WTC11 (cell line): ENCODE measurements around the gene C22orf42. TPM values are rescaled to one million over a fixed set of nuclear protein-coding genes. Genes with fewer than 3 reads are reported as not detected.

Source experiments
- ATAC-seq: fragments of 200-7000 bp; cut with Tn5 transposase; 2 replicates; pipeline ENCODE4 v1.10.0; 2021; ENCODE audit warnings: mild to moderate bottlenecking, moderate library complexity
- CTCF ChIA-PET: fragments of 300-600 bp; sonication (Branson Sonifier 250); formaldehyde crosslinking; loops from one replicate; lab custom pipeline; 2021; ENCODE audit warnings: antibody characterized with exemption; lab: Charles Lee
- POLR2A ChIA-PET: fragments of 350-600 bp; sonication (Branson Sonifier 250); formaldehyde crosslinking; loops from one replicate; lab custom pipeline; 2021; ENCODE audit warnings: antibody characterized with exemption; lab: Charles Lee
- DNase-seq: peaks from one replicate; pipeline ENCODE4 v3.0.0; 2021; ENCODE audit warnings: low spot score
- H3K27ac Mint-ChIP-seq: 2 replicates; pipeline ENCODE4 v1.8.0; 2021; ENCODE audit warnings: mixed read lengths
- H3K27me3 Mint-ChIP-seq: 2 replicates; pipeline ENCODE4 v1.8.0; 2021; ENCODE audit warnings: low read depth, mild to moderate bottlenecking, moderate library complexity, mixed read lengths
- H3K36me3 Mint-ChIP-seq: 2 replicates; pipeline ENCODE4 v1.8.0; 2021; ENCODE audit warnings: mixed read lengths
- H3K4me1 Mint-ChIP-seq: 2 replicates; pipeline ENCODE4 v1.8.0; 2022; ENCODE audit warnings: mixed read lengths
- H3K4me3 Mint-ChIP-seq: 2 replicates; pipeline ENCODE4 v1.8.0; 2021; ENCODE audit warnings: mild to moderate bottlenecking, moderate library complexity, mixed read lengths
- H3K9me3 Mint-ChIP-seq: 2 replicates; pipeline ENCODE4 v1.8.0; 2021; ENCODE audit warnings: mixed read lengths
- ARID4B ChIP-seq: sonication (generic); formaldehyde crosslinking; IDR thresholded peaks from 2 replicates; pipeline ENCODE4 v1.8.0; 2023; ENCODE audit warnings: missing genetic modification reagents, mild to moderate bottlenecking, borderline replicate concordance
- ATF1 ChIP-seq: sonication (generic); formaldehyde crosslinking; IDR thresholded peaks from 2 replicates; pipeline ENCODE4 v1.8.1; 2023; ENCODE audit warnings: mild to moderate bottlenecking, moderate library complexity, missing genetic modification reagents
- ATF2 ChIP-seq: sonication (generic); formaldehyde crosslinking; IDR thresholded peaks from 2 replicates; pipeline ENCODE4 v1.8.1; 2022; ENCODE audit warnings: low read depth, missing genetic modification reagents, borderline replicate concordance
- ATF3 ChIP-seq: sonication (generic); formaldehyde crosslinking; conservative IDR thresholded peaks from 2 replicates; pipeline ENCODE4 v1.8.1; 2022; ENCODE audit warnings: mild to moderate bottlenecking, missing genetic modification reagents
- ATF6 ChIP-seq: sonication (generic); formaldehyde crosslinking; IDR thresholded peaks from 2 replicates; pipeline ENCODE4 v1.8.1; 2023; ENCODE audit warnings: mild to moderate bottlenecking, missing genetic modification reagents
- E2F5 ChIP-seq: sonication (generic); formaldehyde crosslinking; IDR thresholded peaks from 2 replicates; pipeline ENCODE4 v1.8.1; 2022; ENCODE audit warnings: mild to moderate bottlenecking, moderate library complexity, missing genetic modification reagents
- MXD4 ChIP-seq: fragments of 250-450 bp; sonication (Bioruptor Pico); IDR thresholded peaks from 2 replicates; pipeline ENCODE4 v1.8.0; 2021; ENCODE audit warnings: mild to moderate bottlenecking, moderate library complexity, borderline replicate concordance
- NFYB ChIP-seq: sonication (generic); formaldehyde crosslinking; conservative IDR thresholded peaks from 2 replicates; pipeline ENCODE4 v1.8.0; 2022; ENCODE audit warnings: low read depth, missing genetic modification reagents
- STAT6 ChIP-seq: sonication (generic); formaldehyde crosslinking; conservative IDR thresholded peaks from 2 replicates; pipeline ENCODE4 v1.8.1; 2023; ENCODE audit warnings: mild to moderate bottlenecking, low read depth, missing genetic modification reagents, moderate library complexity
- TCF7 ChIP-seq: sonication (generic); formaldehyde crosslinking; IDR thresholded peaks from 2 replicates; pipeline ENCODE4 v1.8.0; 2022; ENCODE audit warnings: mild to moderate bottlenecking, low read depth, missing genetic modification reagents, moderate library complexity
- TEAD4 ChIP-seq: sonication (generic); formaldehyde crosslinking; IDR thresholded peaks from 2 replicates; pipeline ENCODE4 v1.8.0; 2022; ENCODE audit warnings: mild to moderate bottlenecking, missing genetic modification reagents
- ZNF138 ChIP-seq: sonication (generic); formaldehyde crosslinking; conservative IDR thresholded peaks from 2 replicates; pipeline ENCODE4 v1.8.1; 2022; ENCODE audit warnings: mild to moderate bottlenecking, moderate library complexity, missing genetic modification reagents
- ZNF416 ChIP-seq: fragments of 250-450 bp; sonication (Bioruptor Pico); IDR thresholded peaks from 2 replicates; pipeline ENCODE4 v1.9.0; 2021; ENCODE audit warnings: mild to moderate bottlenecking, inconsistent platforms
- ZNF512 ChIP-seq: sonication (generic); formaldehyde crosslinking; IDR thresholded peaks from 2 replicates; pipeline ENCODE4 v1.8.1; 2022; ENCODE audit warnings: missing genetic modification reagents, borderline replicate concordance
- total RNA-seq: library from RNA; stranded (reverse); gene quantifications from 3 replicates; pipeline ENCODE4 v1.2.3, GENCODE V29; 2021

The C22orf42 gene
- total RNA-seq, 1 experiment from 2014 or later: 0.61 TPM

- POLR2A ChIA-PET: no interaction called here
Observed at GRCh38 chr22:32185821-32186220, 26.7 kb upstream of the C22orf42 start.

GRCh38 chr22:32183625-32184024, 24.5 kb upstream of the C22orf42 start:
- CTCF ChIA-PET: interaction anchor here (0.9 kb wide), 1 partner anchor 18 kb away, joined by 4 read pairs; no protein-coding TSS in a partner anchor
- Mint-ChIP-seq H3K9me3 (no peaks in the 10 kb centered on the region), H3K36me3 (no peaks in the 10 kb centered on the region), H3K4me3 (no peak overlapping the region), H3K4me1 (no peaks in the 10 kb centered on the region), H3K27me3 (peaks cover 2% of the 10 kb centered on the region; the same call in 1 of the 2 replicates), H3K27ac (no peak overlapping the region)
- ATAC-seq (no peak), DNase-seq (no peak)
- no peak for TF ChIP-seq MXD4
- no peak for TF ChIP-seq NFYB (CRISPR knock-in tag)
- no peak for TF ChIP-seq ATF6 (CRISPR knock-in tag)
- no peak for TF ChIP-seq ZNF512 (CRISPR knock-in tag)
- no peak for TF ChIP-seq ZNF138
- POLR2A ChIA-PET: no interaction called here

More at GRCh38 chr22:32185821-32186220, 26.7 kb upstream of the C22orf42 start:
- TF ChIP-seq ATF2 (no peak), ZNF416 (CRISPR knock-in tag) (no peak), TCF7 (CRISPR knock-in tag) (no peak)
- Mint-ChIP-seq H3K4me3 (no peak overlapping the region), H3K9me3 (no peaks in the 10 kb centered on the region), H3K27me3 (no peaks in the 10 kb centered on the region; the same call in 1 of the 2 replicates), H3K36me3 (no peaks in the 10 kb centered on the region), H3K4me1 (no peaks in the 10 kb centered on the region), H3K27ac (no peak overlapping the region)
- CTCF ChIA-PET: no interaction called here
- DNase-seq: no peak
- no peak for ATAC-seq

GRCh38 chr22:32181043-32181442, 21.9 kb upstream of the C22orf42 start:
- POLR2A ChIA-PET: no interaction called here
- TF ChIP-seq ATF1 (CRISPR knock-in tag): no peak
- TF ChIP-seq ARID4B (CRISPR knock-in tag): no peak
- no peak for TF ChIP-seq STAT6 (CRISPR knock-in tag)
- no peak for TF ChIP-seq ATF3
- no peak for TF ChIP-seq TEAD4
- TF ChIP-seq E2F5 (CRISPR knock-in tag): no peak
- TF ChIP-seq, all 79 proteins: peak for 0
- H3K27me3 Mint-ChIP-seq: peaks cover 22% of the 10 kb centered on the region
- DNase-seq (no peak), ATAC-seq (no peak)
- H3K36me3 Mint-ChIP-seq: no peaks in the 10 kb centered on the region
- no peak overlapping the region for H3K27ac Mint-ChIP-seq
- CTCF ChIA-PET: no interaction called here
- H3K9me3 Mint-ChIP-seq: no peaks in the 10 kb centered on the region
- no peak overlapping the region for H3K4me3 Mint-ChIP-seq
- no peaks in the 10 kb centered on the region for H3K4me1 Mint-ChIP-seq
